Measurements from ENCODE around the gene CHST7. TPM values are rescaled to one million over a fixed set of nuclear protein-coding genes. Genes with fewer than 3 reads are reported as not detected.

Gene CHST7
- total and polyA plus RNA-seq, 9 donors = 5.9 to 144 (median 25.3) TPM

GRCh38 chrX:46636223-46636622, 62.7 kb downstream of the CHST7 start:
- TF ChIP-seq CTCF (IDR thresholded peaks at IDR 0.05) (no peak), POLR2A (IDR thresholded peaks at IDR 0.05) (no peak), EP300 (IDR thresholded peaks at IDR 0.05) (no peak)
- no peak for DNase-seq
- Histone ChIP-seq H3K4me1 (ENCODE audit: insufficient read depth) (no peaks in the 10 kb centered on the region), H3K4me3 (no peak overlapping the region), H3K9me3 (no peaks in the 10 kb centered on the region), H3K27ac (no peak overlapping the region), H3K36me3 (no peaks in the 10 kb centered on the region), H3K27me3 (no peaks in the 10 kb centered on the region)
- 64 to 76% (median 76%) methylated on average over 6 of the region's 6 CpGs for WGBS, 3 donors
- intact Hi-C loops (cut with DNase I) = loop anchor here in 1 of 4 donors (10.0 kb wide), 1 partner anchor 61 kb away; the partner anchor contains the start of gene CHST7

- DNase-seq = no peak
- Histone ChIP-seq H3K4me3 (no peak overlapping the region), H3K9me3 (no peaks in the 10 kb centered on the region), H3K27ac (no peak overlapping the region), H3K36me3 (no peaks in the 10 kb centered on the region), H3K4me1 (ENCODE audit: insufficient read depth) (no peaks in the 10 kb centered on the region), H3K27me3 (no peaks in the 10 kb centered on the region)
- intact Hi-C loops (cut with DNase I) = loop anchor here in 1 of 4 donors (10.0 kb wide), 1 partner anchor 63 kb away; the partner anchor contains the start of gene CHST7
- WGBS, 3 donors = 44 to 47% (median 45%) methylated on average over 2 of the region's 2 CpGs
- no peak for TF ChIP-seq CTCF (IDR thresholded peaks at IDR 0.05)
- TF ChIP-seq POLR2A (IDR thresholded peaks at IDR 0.05) = no peak
- TF ChIP-seq EP300 (IDR thresholded peaks at IDR 0.05) = no peak
Measured at GRCh38 chrX:46637938-46638337, 64.4 kb downstream of the CHST7 start.

- peak in 2 of 5 donors; percentile 26 to 31 for DNase-seq
- peak in 2 of 3 donors; percentile 22 to 45 for TF ChIP-seq CTCF (IDR thresholded peaks at IDR 0.05)
- no peak for TF ChIP-seq EP300 (IDR thresholded peaks at IDR 0.05)
- Histone ChIP-seq H3K9me3 (no peaks in the 10 kb centered on the region), H3K4me3 (no peak overlapping the region), H3K27me3 (no peaks in the 10 kb centered on the region), H3K27ac (no peak overlapping the region), H3K4me1 (ENCODE audit: insufficient read depth) (no peaks in the 10 kb centered on the region), H3K36me3 (no peaks in the 10 kb centered on the region)
- intact Hi-C loops (cut with DNase I) = loop anchor here in 1 of 4 donors (10.0 kb wide), 1 partner anchor 67 kb away; the partner anchor contains the start of gene CHST7
- 32 to 44% (median 44%) methylated on average over 4 of the region's 4 CpGs for WGBS, 3 donors
Measured at GRCh38 chrX:46642145-46642544, 68.6 kb downstream of the CHST7 start.

GRCh38 chrX:46643636-46644035, 70.1 kb downstream of the CHST7 start:
- no peak for DNase-seq
- 68 to 75% (median 69%) methylated on average over 3 of the region's 3 CpGs for WGBS, 3 donors
- no peaks in the 10 kb centered on the region for H3K27me3 ChIP-seq
- H3K4me1 ChIP-seq (ENCODE audit: insufficient read depth) = no peaks in the 10 kb centered on the region
- H3K27ac ChIP-seq = no peak overlapping the region
- TF ChIP-seq CTCF (IDR thresholded peaks at IDR 0.05) (no peak), POLR2A (IDR thresholded peaks at IDR 0.05) (no peak), EP300 (IDR thresholded peaks at IDR 0.05) (no peak)
- no peaks in the 10 kb centered on the region for H3K36me3 ChIP-seq
- H3K9me3 ChIP-seq = no peaks in the 10 kb centered on the region
- intact Hi-C loops (cut with DNase I) = loop anchor here in 1 of 4 donors (10.0 kb wide), 1 partner anchor 69 kb away; the partner anchor contains the start of gene CHST7
- H3K4me3 ChIP-seq = no peak overlapping the region

Measured in ovary (tissue), 9 donors.